Naive thymus-derived CD8-positive, alpha-beta T cell (primary cell): ENCODE results near the gene SLC35F2. TPM values are rescaled to one million over a fixed set of nuclear protein-coding genes. Genes with fewer than 3 reads are reported as not detected.
"Not testable (repeated sequence)": the region's sequence is repeated elsewhere in the genome, so short reads cannot be mapped to it uniquely, and the experiment has no call there.

Experiments used
- ATAC-seq, 2 donors: fragments of 150-1000 bp; cut with Tn5 transposase in 1 of 2; sonication (Bioruptor Pico), chemical (Tn5 transposase) in 1 of 2; 1 replicate in 1 of 2; 2 replicates in 1 of 2; pipeline ENCODE4 v1.10.0; 2021; ENCODE audit warnings: mild to moderate bottlenecking in 2 of 2, moderate library complexity in 2 of 2
- POLR2A ChIA-PET: fragments of 350-600 bp; sonication (Branson Sonifier 250); formaldehyde crosslinking; loops from one replicate; lab custom pipeline; 2021; ENCODE audit warnings: antibody characterized with exemption; lab: Charles Lee
- DNase-seq, 10 donors: peaks; one replicate each; pipeline versions ENCODE4 v3.0.0 to v3.0.0-alpha.2; 2020 to 2022
- H3K27ac Mint-ChIP-seq, 10 donors: one replicate each; pipeline ENCODE4 v1.8.0; 2020 to 2022; ENCODE audit warnings: mild to moderate bottlenecking in 10 of 10, mixed read lengths in 10 of 10, moderate library complexity in 4 of 10, inconsistent platforms in 1 of 10
- H3K27me3 Mint-ChIP-seq, 5 donors: one replicate each; pipeline ENCODE4 v1.8.0; 2021 to 2022; ENCODE audit warnings: mixed read lengths in 5 of 5
- H3K36me3 Mint-ChIP-seq, 3 donors: one replicate each; pipeline ENCODE4 v1.8.0; 2020 to 2022; ENCODE audit warnings: mixed read lengths in 3 of 3, mild to moderate bottlenecking in 2 of 3, inconsistent platforms in 1 of 3
- H3K4me1 Mint-ChIP-seq, 4 donors: one replicate each; pipeline ENCODE4 v1.8.0; 2021 to 2022; ENCODE audit warnings: mixed read lengths in 4 of 4
- H3K4me3 Mint-ChIP-seq, 10 donors: one replicate each; pipeline ENCODE4 v1.8.0; 2020 to 2022; ENCODE audit warnings: mild to moderate bottlenecking in 10 of 10, mixed read lengths in 10 of 10, moderate library complexity in 6 of 10, inconsistent platforms in 1 of 10
- H3K9me3 Mint-ChIP-seq, 9 donors: one replicate each; pipeline ENCODE4 v1.8.0; 2020 to 2022; ENCODE audit warnings: mixed read lengths in 9 of 9, mild to moderate bottlenecking in 3 of 9, inconsistent platforms in 1 of 9, moderate library complexity in 1 of 9
- polyA plus RNA-seq, 3 donors: library from polyadenylated mRNA; unstranded; fragments of 300-500 nt; fragmentation: Illumina TruSeq; gene quantifications; one replicate each; pipeline ENCODE4 v1.2.3, GENCODE V29; 2021
- total RNA-seq, 8 experiments: library from RNA in 2 of 8; stranded (reverse) in 2 of 8; gene quantifications; one replicate each; pipeline ENCODE4 v1.2.3 and lab custom pipeline; 2021 to 2026

Gene SLC35F2
- total RNA-seq (1 to 10 TPM; 3.6 to 4.0 TPM), polyA plus RNA-seq (1 to 10 TPM; 2.1 to 5.6 (median 4.1) TPM), total RNA-seq (lab: John Stamatoyannopoulos, UW) (4.9 to 91.8 (median 27.4) reads per million in 6 experiments)

GRCh38 chr11:107858217-107859070, at the start of gene SLC35F2:
Gene SLC35F2 (minus strand): TSS chr11:107858787. CDS start chr11:107858767, 20 bp downstream.
- Mint-ChIP-seq H3K27me3 (peaks cover 0 to 6% (median 0%) of the 10 kb centered on the region in 5 donors), H3K36me3 (no peaks in the 10 kb centered on the region), H3K9me3 (no peaks in the 10 kb centered on the region), H3K27ac (peak within 1 kb of the TSS; percentile 73 to 92 (median 84)), H3K4me1 (peaks cover 14 to 32% (median 28%) of the 10 kb centered on the region in 4 donors), H3K4me3 (peak within 1 kb of the TSS; percentile 88 to 99 (median 96))
- peak; percentile 25 to 66 (median 44) for DNase-seq
- peak; percentile 82 to 89 for ATAC-seq
- POLR2A ChIA-PET: no interaction called here

GRCh38 chr11:107908211-107908610, 49.6 kb upstream of the SLC35F2 start:
- POLR2A ChIA-PET: interaction anchor here (0.5 kb wide), 1 partner anchor 101 kb away, joined by 3 read pairs; the partner anchor contains the start of gene CUL5
- Mint-ChIP-seq H3K27me3 (peaks cover 9 to 23% (median 17%) of the 10 kb centered on the region in 5 donors), H3K36me3 (peaks cover 0 to 5% (median 0%) of the 10 kb centered on the region in 3 donors), H3K27ac (no peak overlapping the region), H3K4me3 (no peak overlapping the region), H3K9me3 (peaks cover 0 to 4% (median 0%) of the 10 kb centered on the region in 9 donors), H3K4me1 (no peaks in the 10 kb centered on the region)
- ATAC-seq (no peak), DNase-seq (no peak)

GRCh38 chr11:107898270-107898669, 39.7 kb upstream of the SLC35F2 start:
- Mint-ChIP-seq H3K4me1 (no peaks in the 10 kb centered on the region), H3K4me3 (no peak overlapping the region), H3K27me3 (peaks cover 0 to 10% (median 8%) of the 10 kb centered on the region in 5 donors), H3K9me3 (no peaks in the 10 kb centered on the region), H3K36me3 (no peaks in the 10 kb centered on the region), H3K27ac (no peak overlapping the region)
- POLR2A ChIA-PET: no interaction called here
- peak in 1 of 10 donors; percentile 2 for DNase-seq
- peak; percentile 39 to 49 for ATAC-seq

GRCh38 chr11:107882095-107882820, 23.7 kb upstream of the SLC35F2 start:
- ATAC-seq (no peak), DNase-seq (no peak)
- Mint-ChIP-seq H3K4me1 (no peaks in the 10 kb centered on the region), H3K9me3 (peaks cover 0 to 5% (median 2%) of the 10 kb centered on the region in 9 donors), H3K27me3 (peaks cover 0 to 9% (median 6%) of the 10 kb centered on the region in 5 donors), H3K27ac (no peak overlapping the region), H3K36me3 (peaks cover 0 to 7% (median 0%) of the 10 kb centered on the region in 3 donors), H3K4me3 (no peak overlapping the region)
- POLR2A ChIA-PET: no interaction called here

GRCh38 chr11:107881471-107881870, 22.9 kb upstream of the SLC35F2 start:
- H3K9me3 Mint-ChIP-seq, H3K4me1 Mint-ChIP-seq, DNase-seq, H3K36me3 Mint-ChIP-seq, H3K27ac Mint-ChIP-seq, POLR2A ChIA-PET, H3K27me3 Mint-ChIP-seq, ATAC-seq, H3K4me3 Mint-ChIP-seq: not testable (repeated sequence)

- Mint-ChIP-seq H3K4me3 (no peak overlapping the region), H3K27me3 (peaks cover 0 to 6% (median 3%) of the 10 kb centered on the region in 5 donors), H3K27ac (no peak overlapping the region), H3K36me3 (peaks cover 0 to 7% (median 0%) of the 10 kb centered on the region in 3 donors), H3K4me1 (no peaks in the 10 kb centered on the region), H3K9me3 (peaks cover 0 to 5% (median 2%) of the 10 kb centered on the region in 9 donors)
- POLR2A ChIA-PET: no interaction called here
- no peak for DNase-seq
- no peak for ATAC-seq
These were observed 17.6 kb upstream of the SLC35F2 start for GRCh38 chr11:107876141-107876540.

- H3K36me3 Mint-ChIP-seq: no peaks in the 10 kb centered on the region
- peaks cover 2 to 4% (median 3%) of the 10 kb centered on the region in 4 donors for H3K4me1 Mint-ChIP-seq
- DNase-seq (no peak), ATAC-seq (no peak)
- H3K9me3 Mint-ChIP-seq: no peaks in the 10 kb centered on the region
- POLR2A ChIA-PET: no interaction called here
- H3K4me3 Mint-ChIP-seq: no peak overlapping the region
- no peak overlapping the region for H3K27ac Mint-ChIP-seq
- peaks cover 0 to 4% (median 0%) of the 10 kb centered on the region in 5 donors for H3K27me3 Mint-ChIP-seq
These were observed 6.0 kb upstream of the SLC35F2 start for GRCh38 chr11:107864591-107864990.

- POLR2A ChIA-PET: interaction anchor here (0.7 kb wide), 1 partner anchor 223 kb away, joined by 3 read pairs; no protein-coding TSS in a partner anchor
- H3K36me3 Mint-ChIP-seq: no peaks in the 10 kb centered on the region
- peak overlapping the region in 9 of 10 donors; percentile 9 to 95 (median 45) for H3K4me3 Mint-ChIP-seq
- H3K9me3 Mint-ChIP-seq: no peaks in the 10 kb centered on the region
- H3K4me1 Mint-ChIP-seq: peaks cover 14 to 32% (median 28%) of the 10 kb centered on the region in 4 donors
- no peak for ATAC-seq
- no peak for DNase-seq
- peaks cover 0 to 6% (median 0%) of the 10 kb centered on the region in 5 donors for H3K27me3 Mint-ChIP-seq
- no peak overlapping the region for H3K27ac Mint-ChIP-seq
These were observed 2.1 kb upstream of the SLC35F2 start for GRCh38 chr11:107860688-107861087.

- not testable (repeated sequence) for H3K27ac Mint-ChIP-seq, DNase-seq, H3K9me3 Mint-ChIP-seq, H3K27me3 Mint-ChIP-seq, H3K36me3 Mint-ChIP-seq, ATAC-seq
- Mint-ChIP-seq H3K4me1 (peaks cover 14 to 32% (median 28%) of the 10 kb centered on the region in 4 donors), H3K4me3 (peak overlapping the region in 9 of 10 donors; percentile 26 to 99 (median 95))
- POLR2A ChIA-PET: interaction anchor here (0.7 kb wide), 1 partner anchor 224 kb away, joined by 3 read pairs; no protein-coding TSS in a partner anchor
These were observed 1.6 kb upstream of the SLC35F2 start for GRCh38 chr11:107860240-107860620.

- peaks cover 0 to 6% (median 0%) of the 10 kb centered on the region in 5 donors for H3K27me3 Mint-ChIP-seq
- peak in 3 of 10 donors; percentile 3 to 8 (median 7) for DNase-seq
- ATAC-seq: peak in 1 of 2 donors; percentile 15
- H3K27ac Mint-ChIP-seq: peak overlapping the region in 8 of 10 donors; percentile 73 to 92 (median 80)
- H3K4me3 Mint-ChIP-seq: peak overlapping the region; percentile 88 to 99 (median 96)
- H3K36me3 Mint-ChIP-seq: no peaks in the 10 kb centered on the region
- no peaks in the 10 kb centered on the region for H3K9me3 Mint-ChIP-seq
- peaks cover 14 to 32% (median 28%) of the 10 kb centered on the region in 4 donors for H3K4me1 Mint-ChIP-seq
- POLR2A ChIA-PET: interaction anchor here (0.7 kb wide), 1 partner anchor 224 kb away, joined by 3 read pairs; no protein-coding TSS in a partner anchor
These were observed 1.1 kb upstream of the SLC35F2 start for GRCh38 chr11:107859459-107860239.

- Mint-ChIP-seq H3K4me3 (peak overlapping the region; percentile 88 to 99 (median 96)), H3K4me1 (peaks cover 14 to 32% (median 28%) of the 10 kb centered on the region in 4 donors), H3K27ac (peak overlapping the region; percentile 26 to 90 (median 78)), H3K9me3 (no peaks in the 10 kb centered on the region), H3K27me3 (peaks cover 0 to 6% (median 0%) of the 10 kb centered on the region in 5 donors), H3K36me3 (no peaks in the 10 kb centered on the region)
- POLR2A ChIA-PET: no interaction called here
- ATAC-seq (no peak), DNase-seq (no peak)
These were observed 904 bp downstream of the SLC35F2 start for GRCh38 chr11:107857550-107858216.
